H4 (cell line): Measurements from ENCODE around the gene SH3GL1. TPM values are rescaled to one million over a fixed set of nuclear protein-coding genes. Genes with fewer than 3 reads are reported as not detected.

ENCODE experiments used
- DNase-seq: peaks from one replicate; pipeline ENCODE4 v3.0.0-alpha.2; 2015; ENCODE audit warnings: low spot score
- total RNA-seq: library from RNA; depleted of rRNA; stranded (reverse); fragments of >200 nt; shearing (Covaris generic); gene quantifications from 2 replicates; pipeline ENCODE4 v1.2.3, GENCODE V29; 2014

SH3GL1 gene
- total RNA-seq, 1 experiment from 2014 or later: 34.1 TPM

- DNase-seq: no peak
Measured at GRCh38 chr19:4399812-4400134, 574 bp downstream of the SH3GL1 start.

GRCh38 chr19:4396949-4397783 is 3.2 kb downstream of the SH3GL1 start:
- DNase-seq: no peak

GRCh38 chr19:4393947-4394590 is 6.3 kb downstream of the SH3GL1 start:
- no peak for DNase-seq

- no peak for DNase-seq
Measured at GRCh38 chr19:4391701-4392483, 8.5 kb downstream of the SH3GL1 start.

- DNase-seq: no peak
Measured at GRCh38 chr19:4391306-4391693, 9.0 kb downstream of the SH3GL1 start.

DNA sequence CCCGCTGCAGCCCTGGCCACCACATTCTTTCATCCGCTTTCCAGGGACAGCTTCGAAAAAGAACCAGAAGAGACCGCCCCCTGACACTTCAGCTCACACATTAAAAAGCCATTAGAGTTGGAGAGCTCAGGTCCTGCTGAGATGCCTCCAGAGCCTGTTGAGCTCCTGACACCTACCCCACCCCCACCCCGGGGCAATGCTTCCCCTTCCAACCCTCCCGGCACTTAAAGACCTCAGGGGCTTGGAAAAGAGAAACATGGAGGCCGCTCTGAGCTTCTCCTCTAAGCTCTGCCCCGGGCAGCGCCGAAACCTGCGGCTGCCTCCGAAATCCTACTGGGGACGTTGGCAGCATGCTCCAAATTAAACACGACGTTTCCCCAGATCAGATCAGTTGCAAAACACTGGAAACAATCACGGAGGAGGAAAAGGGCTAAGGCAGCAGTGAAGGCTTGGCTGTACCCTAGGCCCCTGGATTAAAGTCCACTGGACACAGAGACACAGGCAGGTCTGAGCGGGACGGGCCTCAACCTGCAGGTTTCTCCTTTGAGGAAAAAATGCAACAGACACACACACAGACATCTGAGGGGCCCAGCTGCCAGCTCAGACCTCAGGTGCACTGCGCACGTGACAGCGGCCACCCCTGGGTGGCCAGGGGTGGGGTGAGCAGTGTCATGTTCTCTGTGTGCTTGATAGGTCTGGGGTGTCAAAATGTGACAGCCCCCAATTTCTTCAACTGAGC is 9.6 kb downstream of the SH3GL1 start:
- DNase-seq: no peak

DNA sequence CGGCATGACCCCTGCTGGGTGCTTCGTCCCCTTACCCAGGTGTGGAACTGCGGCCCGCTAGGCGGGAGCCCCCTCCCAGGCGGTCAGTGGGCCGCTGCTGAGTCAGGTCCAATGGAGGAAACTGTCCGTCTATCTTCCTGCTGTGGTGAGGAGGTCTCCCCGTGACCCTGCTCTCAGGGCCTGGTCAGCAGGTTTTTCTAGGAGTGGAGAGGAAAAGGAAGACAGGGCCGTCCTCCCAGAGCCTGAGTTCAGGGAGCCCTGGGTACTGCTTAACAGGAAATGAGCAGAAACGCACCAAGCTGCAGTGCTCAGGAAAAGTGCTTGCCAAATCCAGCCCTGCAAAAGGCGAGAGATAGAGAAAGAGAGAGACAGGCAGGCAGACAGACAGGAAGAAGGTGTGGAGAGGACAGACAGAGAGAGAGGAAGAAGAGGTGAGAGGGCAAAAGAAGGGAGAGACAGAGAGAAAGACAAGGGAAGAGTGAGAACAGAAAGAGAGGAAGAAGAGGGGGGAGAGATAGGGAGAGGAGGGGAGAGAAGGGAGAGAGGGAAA is 10.3 kb downstream of the SH3GL1 start:
- no peak for DNase-seq

- no peak for DNase-seq
Measured at GRCh38 chr19:4389511-4390016, 10.8 kb downstream of the SH3GL1 start.

GRCh38 chr19:4389064-4389375 is 11.3 kb downstream of the SH3GL1 start:
- DNase-seq: no peak

DNA sequence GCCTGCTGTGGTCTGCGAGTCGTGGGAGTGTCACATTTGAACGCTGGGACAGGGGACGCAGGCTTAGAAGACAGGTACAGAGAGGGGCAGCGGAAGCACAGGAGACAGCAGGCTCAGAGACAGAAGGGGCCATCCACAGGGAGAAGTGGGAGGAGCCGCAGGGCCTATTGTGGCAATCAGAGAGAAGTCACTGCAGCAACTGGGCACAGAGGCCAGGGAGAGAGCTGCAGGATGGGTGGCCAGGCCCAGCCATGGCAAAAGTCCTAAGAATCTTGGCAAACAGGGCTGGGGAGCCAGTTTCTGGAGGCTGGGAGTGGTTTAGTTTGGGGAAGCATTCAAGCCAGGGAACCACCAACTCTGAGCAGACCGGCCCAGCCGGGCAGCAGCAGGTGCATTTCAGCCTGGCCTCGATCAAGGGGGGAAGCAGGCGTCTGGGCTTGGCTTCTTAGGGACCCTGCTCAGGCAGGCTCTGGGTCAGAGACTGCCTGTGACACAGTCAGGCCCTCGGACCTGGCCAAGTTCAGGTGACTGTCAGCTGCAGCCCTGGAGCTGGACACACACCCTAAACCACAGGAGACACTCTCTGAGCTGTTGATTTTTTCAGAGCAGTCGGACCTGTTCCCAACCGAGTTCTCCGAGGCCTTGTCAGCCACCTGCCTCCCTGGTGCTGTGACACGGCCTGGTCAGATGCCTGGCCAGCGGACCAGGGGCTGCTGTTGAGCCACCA is 11.8 kb downstream of the SH3GL1 start:
- no peak for DNase-seq

GRCh38 chr19:4386041-4386782 is 14.1 kb downstream of the SH3GL1 start:
- DNase-seq: no peak

DNA sequence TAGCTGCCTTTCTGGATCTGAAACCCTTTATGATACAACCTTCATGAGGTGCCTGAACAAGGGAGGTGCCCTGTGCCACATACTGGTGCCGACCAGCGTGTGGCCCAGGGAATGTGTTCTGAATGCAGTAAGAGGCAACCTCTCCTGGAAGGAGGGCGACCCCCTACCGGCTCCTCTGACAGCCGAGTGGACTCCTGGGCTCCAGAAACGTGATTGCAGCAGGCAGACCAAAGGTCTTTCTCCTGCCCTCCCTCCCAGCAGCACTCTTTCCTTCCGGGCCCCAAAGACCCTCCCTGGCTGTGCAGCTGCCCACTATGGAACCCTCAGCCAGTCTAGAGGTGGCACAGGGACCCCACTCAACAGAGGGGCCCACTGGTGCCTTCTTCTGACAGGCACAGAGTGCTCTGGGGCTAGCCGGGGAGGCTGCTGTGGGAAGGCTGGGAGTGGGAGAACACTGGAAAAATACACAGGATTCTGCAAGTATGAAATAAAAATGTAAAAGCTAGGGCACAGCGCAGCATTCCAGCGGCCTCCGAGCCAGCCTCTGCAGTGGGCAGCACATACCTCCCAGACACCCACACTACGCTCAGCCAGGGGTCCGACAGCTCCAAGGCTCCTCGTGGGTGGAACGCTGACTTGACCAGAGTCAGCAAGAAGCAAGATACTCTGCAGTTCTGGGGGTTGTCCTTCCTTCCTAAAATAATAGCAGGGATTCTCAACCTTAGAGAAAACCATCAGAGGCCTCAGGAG is 14.9 kb downstream of the SH3GL1 start:
- DNase-seq: no peak

- no peak for DNase-seq
Measured at GRCh38 chr19:4380254-4380727, 20.1 kb downstream of the SH3GL1 start.

DNA sequence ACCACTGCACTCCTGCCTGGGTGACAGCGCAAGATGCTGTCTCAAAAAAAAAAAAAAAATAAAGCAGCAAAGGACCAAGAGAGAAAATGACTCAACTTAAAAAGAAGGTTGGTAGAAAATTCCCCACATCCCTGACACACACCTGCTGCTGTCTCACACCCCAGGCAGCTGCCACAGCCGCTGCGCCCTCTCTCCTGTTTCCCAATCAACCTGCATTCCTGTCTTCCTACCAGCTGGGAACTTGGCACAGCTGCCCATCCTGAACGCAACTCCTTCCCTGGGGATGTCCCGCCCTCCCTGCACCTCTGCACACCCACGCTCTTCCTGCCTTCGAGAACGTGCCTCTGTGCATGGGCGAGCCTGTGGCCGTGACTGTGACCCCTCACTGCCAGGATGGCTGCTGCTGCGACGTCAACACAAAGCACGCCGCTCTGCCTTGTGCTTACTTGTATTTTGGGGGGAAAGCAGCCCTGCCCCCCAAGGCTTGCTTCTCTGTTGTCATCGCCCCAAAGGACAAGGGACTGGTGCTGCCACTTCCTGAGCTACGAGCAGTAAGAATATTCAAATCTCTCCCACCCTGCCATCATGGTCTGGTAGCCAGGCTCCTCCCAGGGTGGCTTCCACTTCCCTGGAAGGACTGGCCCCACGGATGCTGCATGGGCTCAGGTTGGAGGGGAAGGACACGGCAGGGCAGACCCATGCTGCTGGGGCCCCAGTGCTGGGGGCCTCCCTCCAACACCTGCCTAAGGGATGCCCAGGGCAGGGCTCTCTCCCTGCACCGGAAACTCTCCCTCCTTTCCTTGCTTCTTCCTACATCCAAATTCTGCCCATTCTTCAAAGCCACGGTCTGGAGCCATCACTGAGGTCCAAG is 20.7 kb downstream of the SH3GL1 start:
- DNase-seq: peak; percentile 87

DNA sequence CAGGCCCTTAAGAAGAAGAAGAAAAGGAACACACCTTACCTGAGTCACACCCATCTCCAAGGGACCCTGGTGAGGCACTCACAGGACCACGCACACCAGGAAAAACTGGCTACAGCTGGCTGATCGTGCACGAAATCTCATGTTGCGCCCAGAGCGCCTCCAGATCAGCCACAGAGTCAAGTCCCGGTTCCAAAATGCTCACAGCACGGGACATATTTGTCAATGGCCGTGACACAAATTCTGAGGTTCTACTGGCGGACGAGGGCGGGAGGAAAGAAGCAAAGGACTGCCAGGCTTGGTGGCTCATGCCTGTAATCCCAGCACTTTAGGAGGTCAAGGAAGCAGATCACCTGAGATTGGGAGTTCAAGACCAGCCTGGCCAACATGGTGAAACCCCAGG is 21.5 kb downstream of the SH3GL1 start:
- no peak for DNase-seq

DNA sequence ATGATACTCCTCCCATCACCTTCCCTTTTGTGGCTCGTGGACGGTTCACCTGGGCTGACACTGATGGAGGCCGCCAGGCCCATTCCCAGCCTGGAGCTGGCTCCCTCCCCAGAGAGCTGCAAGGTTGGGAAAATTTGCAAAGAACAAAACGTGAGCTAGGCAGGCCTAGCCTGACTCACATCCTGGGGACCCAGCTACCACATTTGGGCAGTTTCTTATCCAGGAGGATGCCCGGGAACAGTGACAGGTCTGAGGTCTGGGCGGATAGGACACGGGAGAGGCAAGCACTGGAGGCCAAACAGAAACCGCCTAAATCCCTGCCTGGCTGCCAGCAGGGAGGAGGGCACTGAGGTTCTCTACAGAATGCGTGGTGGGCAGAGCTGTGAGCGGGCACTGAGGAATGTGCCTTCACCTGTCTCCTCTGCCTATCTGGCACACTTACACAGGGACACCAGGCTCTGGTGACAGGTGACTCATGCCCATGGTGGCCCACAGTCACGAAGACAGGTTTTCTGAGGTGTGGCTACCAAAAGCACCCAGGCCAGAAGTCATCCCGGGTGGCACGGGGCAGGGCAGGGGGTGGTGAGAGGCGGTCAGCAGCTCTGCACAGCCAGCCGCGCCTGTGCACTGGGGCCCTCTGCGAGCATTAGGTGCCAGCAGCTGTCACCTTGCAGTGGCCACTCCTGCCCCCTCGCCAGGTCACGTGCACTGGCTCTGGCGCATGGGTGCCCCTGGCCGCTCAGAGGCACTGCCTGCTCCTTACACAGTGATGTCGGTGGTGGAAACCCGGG is 23.2 kb downstream of the SH3GL1 start:
- no peak for DNase-seq

DNA sequence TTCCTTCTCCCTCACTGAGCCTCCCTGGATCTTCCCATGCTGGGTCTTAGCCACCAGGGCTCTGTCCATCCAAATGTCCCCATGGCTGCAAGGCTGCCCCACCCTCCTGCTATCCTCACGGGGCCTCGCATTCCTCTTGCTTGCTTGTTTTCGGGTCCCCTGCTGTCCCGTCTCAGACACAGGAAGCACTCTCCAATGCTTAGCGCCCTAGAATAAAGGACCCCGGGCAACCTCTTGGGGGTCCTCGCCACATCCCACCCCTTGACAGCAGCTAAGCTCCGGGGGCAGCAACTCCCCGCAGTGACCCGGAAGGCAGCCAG is 23.7 kb downstream of the SH3GL1 start:
- DNase-seq: no peak
